GM12891 (cell line): Measurements from ENCODE around the gene FARS2.

Experiments
- DNase-seq: peaks from one replicate; pipeline ENCODE4 v3.0.0; 2011; ENCODE audit warnings: low spot score; ENCODE audit not compliant: insufficient read length
- FAIRE-seq: peaks from 2 replicates; lab custom pipeline; 2011; peaks lifted over from hg19 to GRCh38; lab: Jason Lieb, UNC
- PAX5 ChIP-seq: IDR thresholded peaks from 2 replicates; pipeline ENCODE4 v1.6.1; 2011; ENCODE audit warnings: low read length, moderate library complexity, mild to moderate bottlenecking; ENCODE audit not compliant: insufficient read depth, severe bottlenecking
- POLR2A ChIP-seq: IDR thresholded peaks from 2 replicates; pipeline ENCODE4 v1.6.1; 2011; ENCODE audit warnings: low read depth, low read length, control low read depth
- POLR2AphosphoS5 ChIP-seq: IDR thresholded peaks from 2 replicates; pipeline ENCODE4 v1.6.1; 2011; ENCODE audit warnings: low read depth, low read length, control low read depth
- POU2F2 ChIP-seq: IDR thresholded peaks from 2 replicates; pipeline ENCODE4 v1.6.1; 2011; ENCODE audit warnings: low read depth, mild to moderate bottlenecking, control low read depth, low read length, moderate library complexity
- SPI1 ChIP-seq: IDR thresholded peaks from 2 replicates; pipeline ENCODE4 v1.6.1; 2011; ENCODE audit warnings: low read depth, low read length, control low read depth
- TAF1 ChIP-seq: IDR thresholded peaks from 2 replicates; pipeline ENCODE4 v1.6.1; 2011; ENCODE audit warnings: low read depth, low read length, control low read depth

FARS2 gene

DNA sequence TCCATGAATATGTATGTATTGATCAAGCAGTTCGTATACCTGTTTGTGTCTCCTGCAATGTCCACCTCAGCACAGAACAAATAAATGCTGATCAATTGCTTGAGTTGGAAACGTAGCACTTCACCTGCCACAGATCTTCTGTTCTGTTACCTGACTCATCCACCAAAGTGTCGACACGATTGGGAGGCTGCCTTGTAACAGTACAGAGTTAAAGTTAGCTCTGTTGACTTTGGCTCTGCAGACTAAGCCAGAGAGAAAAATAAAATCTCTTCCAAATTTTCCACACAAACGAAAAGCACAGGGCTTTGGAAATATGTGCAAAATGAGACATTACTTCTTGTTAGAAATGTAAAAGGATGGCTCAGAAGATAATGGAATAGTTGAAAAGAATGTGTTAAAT, 500.1 kb downstream of the FARS2 start:
- TF ChIP-seq PAX5 (no peak), TAF1 (no peak)
- no peak for FAIRE-seq

DNA sequence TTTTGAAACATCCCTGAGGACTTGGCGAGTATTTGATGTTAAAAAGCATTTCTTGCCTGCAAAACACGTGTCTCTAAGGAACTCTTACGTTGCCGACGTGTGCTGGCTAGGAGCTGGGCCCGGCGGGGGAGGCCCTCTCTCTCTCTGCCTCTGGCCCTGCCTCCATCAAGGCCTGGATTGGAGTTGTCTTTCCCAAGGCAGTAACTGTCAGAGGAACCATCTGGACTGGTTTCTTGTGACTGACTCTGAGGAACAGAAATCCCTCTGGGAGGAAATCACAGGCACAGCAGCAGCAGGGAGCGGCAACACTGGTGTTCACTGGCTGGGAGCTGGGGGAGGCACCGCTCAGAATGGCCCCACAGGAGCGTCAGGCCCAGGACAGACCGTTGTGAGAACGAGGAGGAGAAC, 501.3 kb downstream of the FARS2 start:
- TF ChIP-seq PAX5 (no peak), POLR2A (no peak), SPI1 (no peak), POLR2AphosphoS5 (no peak), TAF1 (no peak), POU2F2 (no peak)
- FAIRE-seq (no peak), DNase-seq (no peak)

More for the DNA sequence above, 500.1 kb downstream of the FARS2 start:
- DNase-seq: no peak

DNA sequence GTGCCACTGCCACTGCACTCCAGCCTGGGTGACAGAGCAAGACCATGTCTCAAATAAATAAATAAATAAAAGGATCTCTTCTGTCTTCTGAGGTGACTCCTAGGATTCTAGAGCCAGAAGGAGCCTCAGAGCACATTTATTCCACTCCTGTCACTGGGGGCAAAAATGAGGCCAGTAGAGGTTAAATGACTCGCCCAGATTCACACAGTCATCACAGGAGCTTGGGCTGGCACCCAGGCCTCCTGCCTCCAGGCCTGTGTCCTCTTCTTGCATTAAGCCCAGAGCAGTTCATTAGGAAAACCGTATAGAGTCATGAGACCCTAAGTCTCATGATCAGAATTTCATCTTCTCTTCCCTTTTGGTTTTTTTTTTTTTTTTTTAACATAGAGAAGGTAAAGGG, 502.1 kb downstream of the FARS2 start:
- DNase-seq (no peak), FAIRE-seq (no peak)
- TF ChIP-seq POLR2A: no peak
- no peak for TF ChIP-seq POLR2AphosphoS5
- no peak for TF ChIP-seq POU2F2

GRCh38 chr6:5763871-5764270, 502.6 kb downstream of the FARS2 start:
- FAIRE-seq (no peak), DNase-seq (peak; percentile 16)
- TF ChIP-seq TAF1 (no peak), POU2F2 (no peak), POLR2AphosphoS5 (no peak), SPI1 (no peak), POLR2A (no peak), PAX5 (no peak)

DNA sequence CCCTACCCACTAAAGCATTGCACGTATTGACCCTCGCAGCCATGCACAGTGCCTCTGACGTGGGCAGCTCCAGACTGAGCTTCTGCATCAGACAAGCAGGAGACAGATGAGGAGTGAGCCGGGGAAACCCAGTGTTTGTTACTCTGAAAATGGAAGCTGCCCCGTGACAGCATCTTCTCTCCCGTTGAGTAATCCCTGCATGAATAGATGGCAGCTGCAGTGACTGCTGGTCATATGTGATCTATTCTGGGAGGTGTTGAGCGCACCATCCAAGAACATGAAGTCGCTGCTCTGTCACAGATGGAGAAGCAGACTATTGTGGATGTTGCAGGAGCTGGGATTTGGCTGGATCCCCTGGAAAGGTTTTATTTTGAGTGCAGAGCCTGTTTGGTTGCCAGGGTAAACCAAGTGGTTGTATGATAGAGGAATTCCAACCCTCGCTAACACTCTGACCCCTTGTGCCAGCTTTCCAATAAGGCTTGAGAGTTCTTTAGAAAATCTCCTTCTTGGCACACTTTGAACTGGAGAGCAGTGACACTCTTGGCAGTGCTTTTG, 503.2 kb downstream of the FARS2 start:
- FAIRE-seq (peak; percentile 54), DNase-seq (no peak)
- TF ChIP-seq SPI1 (no peak), PAX5 (no peak), POLR2AphosphoS5 (no peak), TAF1 (no peak), POLR2A (no peak), POU2F2 (no peak)

DNA sequence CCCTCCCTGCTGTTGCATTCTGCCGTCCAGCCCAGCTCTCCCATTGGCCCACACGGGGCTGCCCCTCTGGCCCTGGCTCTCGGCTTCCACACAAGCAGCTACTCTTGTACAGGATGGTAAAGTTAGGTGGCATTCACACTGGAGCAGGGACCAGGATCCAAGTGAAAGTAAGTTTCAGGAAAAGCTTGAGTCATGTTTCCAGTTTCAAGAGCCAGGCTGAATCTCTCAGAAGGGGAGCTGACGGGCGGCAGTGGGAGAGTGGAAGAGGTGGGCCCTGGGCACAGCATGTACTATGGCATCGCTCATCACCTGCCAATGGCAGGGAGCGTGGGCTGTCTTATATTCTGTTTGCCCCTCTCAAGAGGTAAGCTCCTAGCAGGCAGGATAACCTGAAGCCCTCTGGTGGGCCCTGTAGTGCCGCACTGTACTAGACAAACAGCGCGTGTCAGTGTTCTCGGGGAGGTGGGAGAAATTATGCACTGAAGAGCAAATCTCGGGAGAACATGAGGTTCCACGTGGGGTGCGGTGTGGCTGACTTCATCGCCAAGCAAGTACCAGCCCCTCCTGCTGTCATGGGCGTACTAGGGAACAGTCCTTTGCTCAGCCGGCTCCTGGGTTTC, 503.9 kb downstream of the FARS2 start:
- no peak for DNase-seq
- TF ChIP-seq TAF1 (no peak), POLR2A (no peak), SPI1 (no peak), PAX5 (no peak), POU2F2 (no peak), POLR2AphosphoS5 (no peak)
- no peak for FAIRE-seq

GRCh38 chr6:5766260-5766659, 504.9 kb downstream of the FARS2 start:
- DNase-seq (no peak), FAIRE-seq (no peak)
- no peak for TF ChIP-seq POLR2A
- TF ChIP-seq TAF1: no peak
- TF ChIP-seq PAX5: no peak
- TF ChIP-seq POLR2AphosphoS5: no peak
- TF ChIP-seq SPI1: no peak
- no peak for TF ChIP-seq POU2F2

DNA sequence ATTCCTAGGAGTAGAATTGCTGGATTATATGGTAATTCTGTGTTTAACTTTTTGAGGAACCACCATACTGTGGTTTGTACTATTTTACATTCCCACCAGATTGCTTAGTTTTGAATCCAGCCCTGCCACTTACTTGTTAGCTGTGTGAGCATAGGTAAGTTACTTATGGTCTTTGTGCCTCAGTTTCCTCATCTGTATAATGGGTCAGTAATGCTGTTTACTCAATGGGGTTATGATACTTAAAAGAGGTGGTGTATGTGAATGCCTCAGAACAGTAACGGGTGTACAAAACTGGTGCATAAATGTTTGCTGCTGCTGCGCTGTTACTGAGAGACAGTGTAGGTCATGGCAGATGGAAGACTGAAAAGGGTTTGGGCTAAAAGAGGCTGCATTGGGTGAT, 506.2 kb downstream of the FARS2 start:
- TF ChIP-seq POLR2A (no peak), TAF1 (no peak), SPI1 (no peak), POU2F2 (no peak), PAX5 (no peak), POLR2AphosphoS5 (no peak)
- DNase-seq (no peak), FAIRE-seq (no peak)

- DNase-seq: no peak
- no peak for TF ChIP-seq POLR2AphosphoS5
- TF ChIP-seq POLR2A: no peak
- TF ChIP-seq TAF1: no peak
- no peak for TF ChIP-seq PAX5
- TF ChIP-seq SPI1: no peak
- TF ChIP-seq POU2F2: no peak
- FAIRE-seq: no peak
Observed at GRCh38 chr6:5771211-5771610, 509.9 kb downstream of the FARS2 start.

- no peak for FAIRE-seq
- no peak for DNase-seq
- no peak for TF ChIP-seq SPI1
- TF ChIP-seq TAF1: no peak
- no peak for TF ChIP-seq POU2F2
- no peak for TF ChIP-seq POLR2AphosphoS5
- no peak for TF ChIP-seq POLR2A
- TF ChIP-seq PAX5: no peak
Observed at GRCh38 chr6:5771759-5772390, 510.6 kb downstream of the FARS2 start.
